BLaER1 (cell line): ENCODE data around the gene PROX2.

ENCODE experiments used
- H3K27ac ChIP-seq: shearing (Covaris generic); formaldehyde crosslinking; 2 replicates; pipeline ENCODE4 v1.8.1; 2022
- H3K27me3 ChIP-seq: shearing (Covaris generic); formaldehyde crosslinking; 2 replicates; pipeline ENCODE4 v1.8.1; 2022
- H3K36me3 ChIP-seq: shearing (Covaris generic); formaldehyde crosslinking; 2 replicates; pipeline ENCODE4 v1.8.1; 2022
- H3K4me1 ChIP-seq: shearing (Covaris generic); formaldehyde crosslinking; 2 replicates; pipeline ENCODE4 v1.8.1; 2022
- H3K4me2 ChIP-seq: shearing (Covaris generic); formaldehyde crosslinking; 2 replicates; pipeline ENCODE4 v1.8.1; 2022
- H3K4me3 ChIP-seq: shearing (Covaris generic); formaldehyde crosslinking; 2 replicates; pipeline ENCODE4 v1.8.1; 2022
- H3K9ac ChIP-seq: shearing (Covaris generic); formaldehyde crosslinking; 2 replicates; pipeline ENCODE4 v1.8.1; 2022
- H3K9me3 ChIP-seq: shearing (Covaris generic); formaldehyde crosslinking; 2 replicates; pipeline ENCODE4 v1.8.1; 2022
- H4K20me1 ChIP-seq: shearing (Covaris generic); formaldehyde crosslinking; 2 replicates; pipeline ENCODE4 v1.8.1; 2022
- Cebpa-rat ChIP-seq: shearing (Covaris generic); IDR thresholded peaks from 2 replicates; pipeline ENCODE4 v1.8.1; 2022

PROX2 gene

GRCh38 chr14:74882103-74882920 is 6.4 kb upstream of the PROX2 start:
- peaks cover 55% of the 10 kb centered on the region for H4K20me1 ChIP-seq
- H3K9ac ChIP-seq: peak overlapping the region; percentile 95
- peak overlapping the region; percentile 95 for H3K27ac ChIP-seq
- H3K27me3 ChIP-seq: no peaks in the 10 kb centered on the region
- TF ChIP-seq Cebpa-rat: no peak
- H3K9me3 ChIP-seq: no peaks in the 10 kb centered on the region
- peak overlapping the region; percentile 95 for H3K4me2 ChIP-seq
- peaks cover 32% of the 10 kb centered on the region for H3K36me3 ChIP-seq
- H3K4me1 ChIP-seq: peaks cover 47% of the 10 kb centered on the region
- H3K4me3 ChIP-seq: peak overlapping the region; percentile 94

GRCh38 chr14:74881431-74882102 is 5.6 kb upstream of the PROX2 start, which contains the start of gene DLST:
Gene DLST (plus strand): TSS chr14:74881916. CDS start chr14:74881954, 38 bp downstream.
- peaks cover 27% of the 10 kb centered on the region for H3K36me3 ChIP-seq
- H3K9ac ChIP-seq: peak within 1 kb of the TSS; percentile 95
- H3K4me1 ChIP-seq: peaks cover 54% of the 10 kb centered on the region
- H3K9me3 ChIP-seq: no peaks in the 10 kb centered on the region
- no peak for TF ChIP-seq Cebpa-rat
- H3K27ac ChIP-seq: peak within 1 kb of the TSS; percentile 95
- peak within 1 kb of the TSS; percentile 95 for H3K4me2 ChIP-seq
- peak within 1 kb of the TSS; percentile 94 for H3K4me3 ChIP-seq
- H3K27me3 ChIP-seq: no peaks in the 10 kb centered on the region
- peaks cover 47% of the 10 kb centered on the region for H4K20me1 ChIP-seq

GRCh38 chr14:74879427-74880182 is 3.7 kb upstream of the PROX2 start:
- Histone ChIP-seq H3K27ac (no peak overlapping the region), H3K36me3 (peaks cover 8% of the 10 kb centered on the region; the same call in 1 of the 2 replicates), H3K9me3 (no peaks in the 10 kb centered on the region), H3K4me2 (no peak overlapping the region), H3K9ac (no peak overlapping the region), H3K4me1 (peaks cover 62% of the 10 kb centered on the region), H3K27me3 (no peaks in the 10 kb centered on the region), H3K4me3 (no peak overlapping the region), H4K20me1 (peaks cover 28% of the 10 kb centered on the region)
- no peak for TF ChIP-seq Cebpa-rat

- no peak for TF ChIP-seq Cebpa-rat
- Histone ChIP-seq H3K4me1 (peaks cover 28% of the 10 kb centered on the region), H3K9ac (no peak overlapping the region), H3K36me3 (no peaks in the 10 kb centered on the region), H3K4me3 (no peak overlapping the region), H3K27ac (0 out of 2 replicates have a peak overlapping the region, but pooled peaks have one; percentile 66), H4K20me1 (no peaks in the 10 kb centered on the region), H3K4me2 (peak overlapping the region; percentile 91), H3K27me3 (no peaks in the 10 kb centered on the region), H3K9me3 (no peaks in the 10 kb centered on the region)
Measured at GRCh38 chr14:74875204-74875603, 741 bp downstream of the PROX2 start.

GRCh38 chr14:74871819-74872218 is 4.1 kb downstream of the PROX2 start:
- Histone ChIP-seq H3K9ac (no peak overlapping the region), H3K4me1 (peaks cover 31% of the 10 kb centered on the region), H3K27me3 (no peaks in the 10 kb centered on the region), H4K20me1 (no peaks in the 10 kb centered on the region), H3K36me3 (no peaks in the 10 kb centered on the region), H3K9me3 (no peaks in the 10 kb centered on the region), H3K27ac (no peak overlapping the region), H3K4me2 (no peak overlapping the region), H3K4me3 (no peak overlapping the region)
- TF ChIP-seq Cebpa-rat: no peak

- Histone ChIP-seq H3K27me3 (no peaks in the 10 kb centered on the region), H3K9me3 (no peaks in the 10 kb centered on the region), H3K4me2 (no peak overlapping the region), H3K4me3 (no peak overlapping the region), H3K36me3 (no peaks in the 10 kb centered on the region), H3K27ac (no peak overlapping the region), H3K4me1 (peaks cover 13% of the 10 kb centered on the region), H4K20me1 (no peaks in the 10 kb centered on the region), H3K9ac (no peak overlapping the region)
- TF ChIP-seq Cebpa-rat: no peak
Measured at GRCh38 chr14:74868739-74869138, 7.2 kb downstream of the PROX2 start.

GRCh38 chr14:74867673-74868072 is 8.3 kb downstream of the PROX2 start:
- H3K9ac ChIP-seq: no peak overlapping the region; the same call in 1 of the 2 replicates
- H3K4me2 ChIP-seq: peak overlapping the region; percentile 56
- H3K4me1 ChIP-seq: peaks cover 13% of the 10 kb centered on the region

GRCh38 chr14:74866708-74867389 is 9.1 kb downstream of the PROX2 start:
- H3K4me3 ChIP-seq: no peak overlapping the region
- no peak overlapping the region for H3K9ac ChIP-seq
- no peaks in the 10 kb centered on the region for H3K27me3 ChIP-seq
- H3K4me2 ChIP-seq: no peak overlapping the region
- no peaks in the 10 kb centered on the region for H4K20me1 ChIP-seq
- H3K27ac ChIP-seq: no peak overlapping the region
- H3K9me3 ChIP-seq: no peaks in the 10 kb centered on the region
- TF ChIP-seq Cebpa-rat: no peak
- no peaks in the 10 kb centered on the region for H3K36me3 ChIP-seq
- peaks cover 13% of the 10 kb centered on the region for H3K4me1 ChIP-seq

More at GRCh38 chr14:74867673-74868072, 8.3 kb downstream of the PROX2 start:
- no peaks in the 10 kb centered on the region for H3K36me3 ChIP-seq
- no peaks in the 10 kb centered on the region for H3K27me3 ChIP-seq
- no peak for TF ChIP-seq Cebpa-rat
- no peaks in the 10 kb centered on the region for H3K9me3 ChIP-seq
- no peak overlapping the region for H3K27ac ChIP-seq
- no peak overlapping the region for H3K4me3 ChIP-seq
- H4K20me1 ChIP-seq: no peaks in the 10 kb centered on the region

GRCh38 chr14:74865156-74865555 is 10.8 kb downstream of the PROX2 start:
- Histone ChIP-seq H3K36me3 (no peaks in the 10 kb centered on the region), H3K9ac (no peak overlapping the region), H3K4me3 (no peak overlapping the region), H4K20me1 (no peaks in the 10 kb centered on the region), H3K9me3 (no peaks in the 10 kb centered on the region), H3K4me1 (peaks cover 13% of the 10 kb centered on the region), H3K4me2 (no peak overlapping the region), H3K27me3 (no peaks in the 10 kb centered on the region), H3K27ac (no peak overlapping the region)
- TF ChIP-seq Cebpa-rat: no peak
